HEK293T (cell line): ENCODE data around the gene CBLL1.

ENCODE experiments used
- CTCF ChIA-PET: fragments of 350-600 bp; formaldehyde crosslinking; extraction: SDS; loops from one replicate; lab custom pipeline; 2021; ENCODE audit warnings: antibody characterized with exemption, inconsistent platforms; lab: Yijun Ruan, JAX
- POLR2A ChIA-PET: fragments of 350-600 bp; formaldehyde crosslinking; extraction: SDS; loops from one replicate; lab custom pipeline; 2020; ENCODE audit warnings: antibody characterized with exemption, inconsistent platforms; lab: Yijun Ruan, JAX
- DNase-seq: peaks from one replicate; pipeline ENCODE4 v3.0.0; 2012; ENCODE audit warnings: mixed read lengths; ENCODE audit errors: extremely low spot score
- ARNT ChIP-seq: fragments of 450-650 bp; IDR thresholded peaks from 2 replicates; pipeline ENCODE4 v1.6.1; 2017; ENCODE audit warnings: mild to moderate bottlenecking
- BHLHE40 ChIP-seq: fragments of 450-650 bp; IDR thresholded peaks from 2 replicates; pipeline ENCODE4 v1.6.1; 2016; ENCODE audit warnings: mild to moderate bottlenecking, moderate library complexity, borderline replicate concordance
- CTBP1 ChIP-seq: fragments of 450-650 bp; IDR thresholded peaks from 2 replicates; pipeline ENCODE4 v1.6.1; 2016; ENCODE audit warnings: borderline replicate concordance
- ELF4 ChIP-seq: fragments of 450-650 bp; IDR thresholded peaks from 2 replicates; pipeline ENCODE4 v1.6.1; 2017; ENCODE audit warnings: antibody characterized with exemption
- FOXA1 ChIP-seq: fragments of 450-650 bp; IDR thresholded peaks from 2 replicates; pipeline ENCODE4 v1.6.1; 2016; ENCODE audit warnings: mild to moderate bottlenecking
- FOXK2 ChIP-seq: fragments of 450-650 bp; IDR thresholded peaks from 2 replicates; pipeline ENCODE4 v1.6.1; 2016; ENCODE audit warnings: mild to moderate bottlenecking
- FOXM1 ChIP-seq: fragments of 450-650 bp; IDR thresholded peaks from 2 replicates; pipeline ENCODE4 v1.6.1; 2017; ENCODE audit warnings: mild to moderate bottlenecking, borderline replicate concordance
- HDGF ChIP-seq: fragments of 450-650 bp; IDR thresholded peaks from 2 replicates; pipeline ENCODE4 v1.6.1; 2017; ENCODE audit warnings: antibody characterized with exemption, borderline replicate concordance
- L3MBTL2 ChIP-seq: fragments of 450-650 bp; conservative IDR thresholded peaks from 2 replicates; pipeline ENCODE4 v1.6.1; 2016; ENCODE audit warnings: mild to moderate bottlenecking
- LEF1 ChIP-seq: fragments of 450-650 bp; IDR thresholded peaks from 2 replicates; pipeline ENCODE4 v1.6.1; 2017; ENCODE audit warnings: mild to moderate bottlenecking, borderline replicate concordance
- NFRKB ChIP-seq: fragments of 450-650 bp; IDR thresholded peaks from 2 replicates; pipeline ENCODE4 v1.6.1; 2016; ENCODE audit warnings: mild to moderate bottlenecking, moderate library complexity
- PKNOX1 ChIP-seq: fragments of 450-650 bp; IDR thresholded peaks from 2 replicates; pipeline ENCODE4 v1.6.1; 2016
- SP1 ChIP-seq: fragments of 450-650 bp; IDR thresholded peaks from 2 replicates; pipeline ENCODE4 v1.6.1; 2017
- SUZ12 ChIP-seq: fragments of 450-650 bp; IDR thresholded peaks from 2 replicates; pipeline ENCODE4 v1.6.1; 2016; ENCODE audit warnings: mild to moderate bottlenecking
- TARDBP ChIP-seq: fragments of 450-650 bp; IDR thresholded peaks from 2 replicates; pipeline ENCODE4 v1.6.1; 2016
- ZNF384 ChIP-seq: fragments of 450-650 bp; IDR thresholded peaks from 2 replicates; pipeline ENCODE4 v1.6.1; 2016

The CBLL1 gene

GRCh38 chr7:107783648-107784047 is 39.7 kb downstream of the CBLL1 start:
- CTCF ChIA-PET, result no interaction called here
- TF ChIP-seq CTBP1 (no peak), HDGF (no peak), BHLHE40 (no peak), ARNT (no peak), LEF1 (no peak), ELF4 (no peak), FOXK2 (no peak), L3MBTL2 (no peak), SUZ12 (no peak)
- POLR2A ChIA-PET, result no interaction called here
- no peak for DNase-seq

GRCh38 chr7:107785170-107785569 is 41.2 kb downstream of the CBLL1 start:
- CTCF ChIA-PET, result no interaction called here
- POLR2A ChIA-PET, result no interaction called here
- DNase-seq, result no peak
- TF ChIP-seq CTBP1 (no peak), ZNF384 (no peak), BHLHE40 (no peak), FOXM1 (no peak), NFRKB (no peak), FOXA1 (no peak), TARDBP (no peak), FOXK2 (no peak), LEF1 (no peak), ELF4 (no peak), PKNOX1 (no peak), SP1 (no peak), SUZ12 (no peak), HDGF (no peak)

GRCh38 chr7:107785926-107786325 is 42.0 kb downstream of the CBLL1 start:
- ChIA-PET POLR2A (no interaction called here), CTCF (no interaction called here)
- TF ChIP-seq SUZ12, result no peak
- no peak for TF ChIP-seq LEF1
- TF ChIP-seq FOXK2, result no peak
- no peak for TF ChIP-seq ELF4
- no peak for TF ChIP-seq FOXM1
- no peak for TF ChIP-seq SP1
- TF ChIP-seq NFRKB, result no peak
- no peak for DNase-seq

- CTCF ChIA-PET, result no interaction called here
- DNase-seq, result no peak
- no peak for TF ChIP-seq L3MBTL2
- no peak for TF ChIP-seq SUZ12
- TF ChIP-seq NFRKB, result no peak
- TF ChIP-seq SP1, result no peak
- TF ChIP-seq ELF4, result no peak
- no peak for TF ChIP-seq CTBP1
- TF ChIP-seq ARNT, result no peak
- POLR2A ChIA-PET, result no interaction called here
Observed at GRCh38 chr7:107788216-107788615, 44.3 kb downstream of the CBLL1 start.

GRCh38 chr7:107788662-107789061 is 44.7 kb downstream of the CBLL1 start:
- no peak for TF ChIP-seq FOXA1
- TF ChIP-seq PKNOX1, result no peak
- TF ChIP-seq LEF1, result no peak
- no peak for TF ChIP-seq SUZ12
- TF ChIP-seq ELF4, result no peak
- no peak for TF ChIP-seq ARNT
- TF ChIP-seq BHLHE40, result no peak
- TF ChIP-seq CTBP1, result no peak
- TF ChIP-seq FOXM1, result no peak
- TF ChIP-seq NFRKB, result no peak
- no peak for TF ChIP-seq TARDBP
- TF ChIP-seq ZNF384, result no peak
- no peak for TF ChIP-seq SP1
- POLR2A ChIA-PET, result no interaction called here
- no peak for DNase-seq
- CTCF ChIA-PET, result no interaction called here

- TF ChIP-seq NFRKB (no peak), FOXM1 (no peak), LEF1 (no peak), PKNOX1 (no peak), SUZ12 (no peak)
- CTCF ChIA-PET, result no interaction called here
- no peak for DNase-seq
- POLR2A ChIA-PET, result no interaction called here
Observed at GRCh38 chr7:107789647-107790046, 45.7 kb downstream of the CBLL1 start.

- CTCF ChIA-PET, result no interaction called here
- TF ChIP-seq ZNF384 (no peak), CTBP1 (no peak), NFRKB (no peak), PKNOX1 (no peak), FOXK2 (no peak), FOXM1 (no peak)
- no peak for DNase-seq
- POLR2A ChIA-PET, result interaction anchor here (1.0 kb wide), 1 partner anchor 49 kb away, joined by 3 read pairs; no protein-coding TSS in a partner anchor
Observed at GRCh38 chr7:107792364-107792763, 48.4 kb downstream of the CBLL1 start.
